ENCODE results near the gene LRMDA. TPM values are rescaled to one million over a fixed set of nuclear protein-coding genes. Genes with fewer than 3 reads are reported as not detected.

Gene LRMDA
- total and polyA plus RNA-seq, 2 of the 8 experiments (the other 6 are each of a cell fraction or from before 2014, with no cell fraction given), result 0.86 to 2.8 TPM

DNA sequence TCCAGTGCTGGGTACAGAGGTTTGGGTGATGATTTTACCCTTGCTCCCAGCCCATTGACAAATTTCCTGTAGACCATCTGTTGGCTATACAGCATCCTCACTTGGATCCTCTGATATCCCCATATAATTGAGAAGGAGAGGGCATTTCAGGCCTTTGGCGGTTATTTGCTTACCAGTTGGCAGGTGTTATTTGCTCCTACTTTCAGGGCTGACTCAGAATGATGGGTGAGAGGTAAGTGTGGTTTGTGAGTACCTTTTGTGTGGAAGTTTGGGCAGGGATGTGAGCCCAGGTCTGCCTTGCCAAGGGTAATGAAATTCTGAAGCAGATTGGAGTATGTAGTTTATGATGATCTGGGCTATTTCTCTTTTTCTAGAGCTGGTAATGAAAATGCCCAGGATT, 93.6 kb downstream of the LRMDA start (continued):
- TF ChIP-seq RXRA (IDR thresholded peaks at IDR 0.05; ENCODE audit: insufficient read depth, low read depth, low read length), result no peak
- TF ChIP-seq CBX8 (IDR thresholded peaks at IDR 0.05; ENCODE audit: borderline replicate concordance, low read depth, low read length), result no peak
- no peak for TF ChIP-seq POU5F1 (IDR thresholded peaks at IDR 0.05; ENCODE audit: low read depth, low read length)
